Activated CD4-positive, alpha-beta T cell treated with anti-CD3 and anti-CD28 coated beads, Interleukin-2, amount 50 U/mL, for 4 hours (primary cell): Measurements from ENCODE around the gene TMEM247.
"Not testable (repeated sequence)": the region's sequence is repeated elsewhere in the genome, so short reads cannot be mapped to it uniquely, and the experiment has no call there.

ENCODE experiments used
- DNase-seq, 2 experiments: peaks; one replicate each; pipeline ENCODE4 v3.0.0-alpha.2; 2020

The TMEM247 gene

DNA sequence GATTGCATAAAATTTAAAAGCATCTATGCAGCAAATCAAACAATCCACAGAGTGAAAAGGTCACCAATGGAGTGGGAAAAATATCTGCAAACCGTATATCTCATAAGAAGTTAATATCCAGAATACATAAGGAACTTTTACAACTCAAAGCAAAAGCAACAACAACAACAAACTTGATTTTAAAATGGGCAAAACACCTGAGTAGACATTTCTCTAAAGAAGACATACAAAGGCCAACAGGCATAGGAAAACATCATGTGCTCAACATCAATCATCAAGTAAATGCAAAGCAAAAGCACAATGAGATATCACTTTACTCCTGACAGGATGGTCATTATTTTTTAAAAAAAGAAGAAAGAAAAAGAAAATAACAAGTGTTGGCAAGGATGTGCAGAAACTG lies 38.1 kb downstream of the TMEM247 start:
- no peak for DNase-seq

GRCh38 chr2:46518861-46519260 lies 39.5 kb downstream of the TMEM247 start:
- no peak for DNase-seq

- DNase-seq = no peak
Observed at GRCh38 chr2:46519265-46519664, 39.9 kb downstream of the TMEM247 start.

- DNase-seq = no peak
Observed at GRCh38 chr2:46520130-46520711, 40.9 kb downstream of the TMEM247 start.

DNA sequence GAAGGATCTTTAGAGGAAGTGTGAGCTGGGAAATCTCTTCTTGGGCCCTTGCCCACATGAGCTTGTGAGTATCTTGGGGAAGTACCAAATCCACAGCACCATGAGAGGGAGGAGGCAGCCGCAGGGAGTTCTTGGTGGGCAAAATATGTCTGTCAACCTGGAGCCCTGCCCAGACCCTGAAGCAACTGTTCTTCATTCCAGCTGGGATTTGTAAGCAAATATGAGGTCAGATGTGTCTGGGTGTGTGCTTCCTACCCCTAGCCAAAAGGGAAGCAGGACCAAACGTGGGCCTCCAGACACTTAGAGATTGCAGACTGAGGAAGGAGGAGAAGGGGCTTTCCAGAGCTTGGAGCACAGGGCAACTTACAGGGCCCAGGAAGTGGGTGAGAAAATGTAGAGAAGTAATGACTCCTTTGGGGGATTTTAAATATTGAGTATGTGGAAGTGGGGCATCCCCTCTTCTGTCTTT lies 41.9 kb downstream of the TMEM247 start:
- no peak for DNase-seq

GRCh38 chr2:46522385-46522784 lies 43.0 kb downstream of the TMEM247 start:
- DNase-seq = not testable (repeated sequence)

- DNase-seq = no peak
Observed at GRCh38 chr2:46525522-46526155, 46.3 kb downstream of the TMEM247 start.

- no peak for DNase-seq
Observed at GRCh38 chr2:46528880-46529279, 49.5 kb downstream of the TMEM247 start.

GRCh38 chr2:46530639-46531038 lies 51.3 kb downstream of the TMEM247 start:
- no peak for DNase-seq

DNA sequence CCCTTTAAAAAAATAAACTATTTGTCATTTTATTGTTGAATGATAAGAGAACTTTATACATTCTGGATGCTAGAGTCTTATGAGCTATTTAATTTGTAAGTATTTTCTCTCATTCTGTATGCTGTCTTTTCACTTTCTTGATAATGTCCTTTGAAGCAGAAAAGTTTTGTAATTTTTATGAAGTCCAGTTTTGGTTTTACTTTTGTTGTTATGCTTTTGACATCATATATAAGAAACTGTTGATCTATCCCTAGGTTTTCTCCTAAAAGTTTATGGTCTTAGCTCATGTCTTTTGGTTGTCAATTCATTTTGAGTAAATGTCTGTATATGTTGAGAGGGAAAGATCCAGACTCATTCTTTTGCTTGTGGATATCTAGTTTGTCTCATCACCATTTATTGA lies 52.5 kb downstream of the TMEM247 start:
- no peak for DNase-seq
